Stimulated activated CD8-positive, alpha-beta memory T cell treated with anti-CD3 and anti-CD28 coated beads, Interleukin-4, amount 100 ng/mL, for 4 hours (primary cell): ENCODE data around the gene HMG20A.

Source experiments
- DNase-seq, 2 donors: peaks; one replicate each; pipeline ENCODE4 v3.0.0-alpha.2; 2020; ENCODE audit warnings: low read depth in 2 of 2, low spot score in 1 of 2

The HMG20A gene

DNA sequence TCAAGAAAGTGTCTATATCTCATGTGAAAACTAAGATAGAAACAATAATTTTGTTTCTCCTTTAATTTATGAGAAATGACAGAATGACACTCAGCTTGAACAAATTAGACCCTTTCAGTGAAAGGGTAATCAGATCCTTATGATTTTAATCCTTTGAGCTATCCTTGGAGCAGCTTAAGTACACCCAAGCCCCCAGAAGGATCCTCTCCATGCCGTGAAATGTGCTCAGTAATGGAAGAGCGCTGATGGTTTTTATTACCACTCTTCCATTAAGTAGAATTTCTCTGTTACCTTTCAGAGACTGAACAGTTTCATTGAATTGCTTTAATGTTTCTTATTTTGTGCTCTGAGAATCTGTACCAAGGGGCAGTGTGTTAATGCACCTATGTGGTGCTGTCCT, 54.3 kb downstream of the HMG20A start:
- DNase-seq, result no peak

DNA sequence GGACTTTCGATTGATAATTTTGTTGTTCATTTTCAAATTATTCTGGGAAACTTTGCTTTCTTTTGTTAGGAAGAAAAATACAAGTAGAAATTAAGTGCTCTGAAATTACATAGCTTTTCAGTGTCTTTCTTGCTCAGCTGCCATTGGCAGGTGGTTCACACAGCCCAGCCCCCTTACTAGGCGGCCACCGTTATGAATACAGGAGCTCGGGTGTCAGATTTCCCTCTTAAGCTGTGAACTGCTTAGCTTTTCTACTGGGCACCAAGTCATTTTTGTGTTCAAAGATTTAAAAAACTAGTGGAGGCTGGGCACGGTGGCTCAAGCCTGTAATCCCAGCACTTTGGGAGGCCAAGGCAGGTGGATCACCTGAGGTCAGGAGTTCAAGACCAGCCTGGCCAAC, 55.2 kb downstream of the HMG20A start:
- DNase-seq, result no peak

DNA sequence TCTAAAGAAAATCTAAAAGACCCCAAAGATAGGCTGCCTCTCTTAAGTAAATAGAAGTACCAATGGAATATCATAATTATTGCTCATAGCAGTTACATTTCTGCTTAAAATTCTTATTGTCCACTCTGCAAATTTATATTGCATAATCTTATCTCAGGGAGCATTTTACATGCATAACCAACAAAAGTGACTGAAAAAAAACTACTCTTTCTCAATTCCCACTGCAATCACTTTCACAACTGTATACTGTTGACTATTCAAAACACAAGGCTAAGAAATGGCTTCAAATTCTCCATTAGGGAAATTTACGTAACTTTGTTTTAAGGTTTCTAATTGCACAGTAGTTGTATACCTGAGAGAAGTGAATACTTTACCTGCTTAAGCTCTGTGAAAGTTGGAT, 56.3 kb downstream of the HMG20A start:
- DNase-seq, result no peak

DNA sequence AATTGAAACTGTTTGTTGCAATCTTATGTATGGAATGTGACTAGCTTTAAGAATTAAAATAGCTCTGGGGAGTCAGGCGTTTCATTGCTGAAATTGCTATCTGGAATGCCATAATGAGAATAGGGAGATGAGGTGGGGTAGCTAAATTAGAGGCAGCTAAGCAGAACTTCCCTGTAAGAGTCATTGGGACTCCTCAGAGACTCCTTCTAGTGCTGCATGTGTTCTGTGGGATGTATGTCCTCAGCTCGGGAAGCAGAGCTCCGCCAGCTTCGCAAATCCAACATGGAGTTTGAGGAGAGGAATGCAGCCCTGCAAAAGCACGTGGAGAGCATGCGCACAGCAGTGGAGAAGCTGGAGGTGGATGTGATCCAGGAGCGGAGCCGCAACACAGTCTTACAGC, 57.4 kb downstream of the HMG20A start:
- no peak for DNase-seq

DNA sequence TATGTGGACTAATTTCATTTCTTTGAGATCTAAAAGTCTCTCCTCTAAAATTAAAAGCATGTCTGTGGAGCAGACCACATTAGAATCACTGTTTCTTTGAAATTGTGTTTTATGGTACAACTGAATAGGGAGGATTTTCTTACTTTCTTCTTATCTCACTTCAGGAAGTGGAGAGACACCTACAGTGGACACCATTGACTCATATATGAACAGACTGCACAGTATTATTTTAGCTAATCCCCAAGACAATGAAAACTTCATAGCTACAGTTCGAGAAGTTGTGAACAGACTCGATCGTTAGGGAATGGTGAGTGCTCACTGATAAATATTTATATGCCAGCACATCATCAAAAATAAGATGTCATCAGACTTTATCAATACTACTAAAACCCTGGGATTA, 58.3 kb downstream of the HMG20A start:
- DNase-seq, result no peak

DNA sequence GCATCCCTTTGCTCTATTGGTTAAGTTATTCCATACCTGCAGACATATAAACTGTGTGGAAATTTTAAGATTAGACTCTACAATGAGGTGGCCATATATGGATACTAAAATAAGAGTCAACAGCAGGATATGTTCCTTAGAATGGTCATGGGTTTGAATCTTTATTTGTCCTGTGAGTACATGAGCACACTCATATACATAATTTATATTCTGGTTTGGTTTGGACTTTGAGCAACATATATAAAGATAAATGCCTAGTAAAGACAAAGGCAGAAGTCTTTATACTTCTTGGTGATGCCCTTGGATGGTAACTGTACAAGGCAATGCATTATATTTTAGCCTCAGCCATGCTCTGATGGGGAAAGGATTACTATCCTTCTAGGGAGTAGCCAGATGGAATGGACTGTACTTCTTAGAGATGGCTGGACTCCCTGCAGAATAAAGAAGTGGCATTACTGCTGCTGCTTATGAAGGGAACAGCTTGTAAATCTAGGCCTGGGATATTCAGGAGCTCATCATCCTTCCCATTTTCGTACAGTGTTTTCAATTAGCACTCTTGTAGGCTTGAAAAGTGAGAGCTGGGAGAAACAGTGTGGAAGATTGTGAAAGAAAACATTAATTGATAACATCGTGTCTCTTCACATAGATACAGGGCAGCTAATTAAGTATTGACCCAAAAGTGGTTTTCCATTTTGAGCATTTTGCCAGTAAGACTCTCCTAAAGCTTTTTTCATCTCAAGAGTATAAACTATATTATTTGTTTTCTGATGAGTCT, 60.4 kb downstream of the HMG20A start:
- DNase-seq, result no peak

DNA sequence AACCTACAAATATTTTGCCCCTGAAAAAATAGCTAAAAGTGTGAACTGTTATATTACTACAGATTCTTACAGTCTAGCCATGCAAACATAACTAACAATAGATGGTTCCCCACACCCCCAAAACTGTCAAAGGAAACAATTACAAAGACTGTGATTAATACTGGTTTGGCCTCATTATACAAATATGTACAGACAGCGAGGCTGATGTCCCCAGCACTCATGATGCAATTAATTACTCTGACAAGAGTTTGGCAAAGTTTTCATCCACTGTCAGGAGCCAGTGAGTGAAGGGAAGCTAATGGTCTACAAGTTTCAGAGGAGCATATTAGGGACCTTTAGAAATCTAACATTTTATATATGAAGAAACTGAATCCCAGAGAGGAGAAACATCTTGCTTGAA, 61.0 kb downstream of the HMG20A start:
- no peak for DNase-seq

DNA sequence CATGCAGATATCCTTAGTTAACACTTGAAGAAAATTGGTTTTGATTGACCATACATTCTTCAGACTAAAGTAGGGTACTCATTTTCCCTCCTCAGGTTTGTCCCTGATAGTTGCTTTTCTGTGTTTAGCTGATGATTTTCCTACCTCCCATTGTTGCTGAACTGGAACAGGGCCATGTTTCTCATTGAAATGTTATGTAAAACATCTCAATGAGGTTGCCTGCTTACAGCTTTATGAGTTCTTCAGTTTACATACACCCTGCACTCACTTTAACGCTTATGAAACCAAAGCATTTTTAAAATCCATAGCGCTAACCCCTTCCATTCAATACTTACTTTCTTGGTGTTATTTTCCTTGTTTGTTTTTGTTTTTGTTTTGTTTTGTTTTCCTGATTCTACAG, 61.9 kb downstream of the HMG20A start:
- DNase-seq, result no peak

DNA sequence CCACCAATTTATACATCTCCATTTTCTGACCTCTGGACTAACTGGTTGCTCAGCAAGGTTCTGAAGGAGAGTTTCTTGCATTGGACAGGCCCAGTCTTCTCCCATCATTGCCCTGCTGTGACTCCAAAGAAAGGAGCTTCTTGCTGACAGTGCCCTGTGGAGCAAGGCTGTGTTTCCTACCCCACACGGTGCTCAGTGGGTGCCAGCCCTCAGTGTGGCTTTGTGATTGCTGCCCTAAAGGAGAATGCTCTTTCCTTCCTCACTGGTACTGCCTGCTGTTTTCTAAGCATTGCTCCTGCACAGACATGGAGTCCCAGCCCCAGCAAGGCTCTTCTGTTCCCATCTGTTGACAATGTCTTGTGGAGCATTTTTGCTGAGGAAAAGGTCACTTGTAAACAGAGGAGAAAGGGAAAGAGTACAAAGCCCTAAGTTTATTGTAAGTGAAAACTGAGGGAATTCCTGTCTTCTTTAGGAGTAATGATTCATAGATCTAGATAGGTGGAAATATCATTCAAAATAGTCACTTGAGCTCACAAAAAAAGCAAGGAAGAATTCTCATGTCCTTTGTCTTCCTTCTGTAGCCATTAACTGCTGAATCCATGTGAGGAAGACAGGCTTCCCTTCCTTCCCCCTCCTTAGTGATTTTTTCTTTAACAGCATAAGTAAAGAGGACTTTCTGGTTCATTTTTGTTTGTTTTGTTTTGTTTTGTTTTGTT, 62.9 kb downstream of the HMG20A start:
- no peak for DNase-seq

DNA sequence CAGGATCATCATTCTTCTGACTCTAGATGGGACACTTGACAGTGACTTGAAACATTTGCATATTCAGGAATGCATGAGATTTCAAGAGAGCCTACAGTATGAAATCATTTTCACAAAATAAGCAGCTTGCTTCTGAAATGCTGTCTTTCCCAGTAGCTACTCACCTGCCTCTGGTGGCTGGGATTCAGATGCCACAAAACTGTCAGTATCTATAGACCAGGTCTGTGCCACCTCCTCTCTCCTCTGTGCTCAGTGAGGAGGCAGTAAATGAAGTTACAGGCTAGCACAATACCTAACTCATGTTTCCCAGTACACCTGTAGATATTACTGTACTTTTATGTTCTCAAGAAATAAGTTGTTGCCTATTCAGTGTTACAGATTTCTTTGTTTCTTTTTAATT, 64.3 kb downstream of the HMG20A start:
- DNase-seq, result no peak

DNA sequence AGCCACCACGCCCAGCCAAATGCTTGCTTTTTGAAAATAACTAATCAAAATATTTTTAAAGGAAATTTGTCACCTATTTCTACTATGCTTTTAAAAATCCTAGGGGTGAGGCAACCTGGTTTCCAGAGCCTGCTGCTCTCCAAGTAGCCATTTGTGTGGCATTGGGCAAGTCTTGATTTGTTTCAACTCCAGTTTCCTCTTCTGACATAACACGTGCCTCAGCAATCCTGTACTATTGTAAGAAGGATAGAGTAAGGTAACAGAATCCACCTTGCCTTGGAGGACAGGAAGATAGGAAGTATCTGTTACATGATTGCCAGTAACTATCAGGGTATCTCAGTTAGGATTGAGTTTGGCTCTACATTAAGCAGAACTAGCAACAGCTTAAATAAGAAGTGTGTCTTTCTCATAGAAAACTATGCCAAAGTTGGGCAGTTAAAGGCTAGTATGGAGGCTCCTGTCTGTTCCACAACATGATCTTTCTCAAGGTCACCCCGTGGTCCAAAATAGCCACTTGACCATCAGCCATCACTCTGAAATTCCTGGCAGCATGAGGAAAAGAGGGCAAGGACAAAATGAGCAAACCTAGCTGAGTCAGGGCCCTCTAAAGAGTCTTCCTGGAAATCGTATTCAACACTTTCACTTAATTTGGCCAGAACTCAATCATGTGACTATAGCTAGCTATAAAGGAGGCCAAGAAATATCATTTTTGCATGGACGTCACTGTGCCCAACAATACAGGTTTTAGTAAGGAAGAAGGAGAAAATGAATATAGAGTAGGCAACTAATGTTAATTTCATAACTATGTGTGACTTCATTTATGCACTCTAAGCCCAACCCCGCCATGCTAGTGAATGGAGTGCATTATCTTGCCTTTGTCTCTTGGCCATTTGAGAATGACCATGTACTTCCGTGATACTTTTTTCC, 66.1 kb downstream of the HMG20A start:
- DNase-seq, result no peak

DNA sequence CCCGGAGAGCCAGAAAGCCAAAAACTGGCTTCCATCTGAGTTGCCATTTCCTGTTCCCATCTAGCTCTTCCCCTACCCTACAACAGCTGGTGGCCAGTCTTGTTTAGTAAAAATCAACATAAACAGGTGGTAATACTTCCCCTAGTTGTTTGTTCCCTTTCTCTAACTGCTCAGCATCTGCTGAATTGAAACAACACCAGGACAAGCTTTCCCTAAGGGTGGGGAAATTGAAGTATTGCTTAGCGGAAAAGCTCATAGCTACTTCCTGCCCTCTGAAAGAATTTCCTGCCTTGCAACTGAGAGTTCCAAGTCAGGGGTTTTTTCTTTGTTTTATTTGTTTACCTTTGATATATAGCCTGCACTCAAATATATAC, 66.8 kb downstream of the HMG20A start:
- no peak for DNase-seq

DNA sequence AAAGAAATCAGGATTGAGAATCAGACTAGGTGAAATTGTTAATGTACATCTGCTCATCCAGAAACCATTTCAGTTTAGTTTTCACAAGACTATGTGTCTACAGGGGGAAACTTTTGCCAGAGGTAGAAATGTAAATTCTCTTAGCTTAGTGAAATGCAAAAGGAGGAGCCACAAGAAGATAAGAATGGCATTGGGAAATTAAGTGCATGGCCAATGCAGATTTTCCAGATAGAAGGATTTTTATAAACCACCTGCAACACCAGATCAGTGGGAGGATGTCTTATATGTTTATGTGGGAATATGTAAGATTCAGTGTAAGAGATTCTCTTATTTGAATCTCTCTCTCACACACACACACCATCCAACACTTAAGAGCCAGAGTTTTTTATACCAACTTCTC, 67.2 kb downstream of the HMG20A start:
- no peak for DNase-seq

DNA sequence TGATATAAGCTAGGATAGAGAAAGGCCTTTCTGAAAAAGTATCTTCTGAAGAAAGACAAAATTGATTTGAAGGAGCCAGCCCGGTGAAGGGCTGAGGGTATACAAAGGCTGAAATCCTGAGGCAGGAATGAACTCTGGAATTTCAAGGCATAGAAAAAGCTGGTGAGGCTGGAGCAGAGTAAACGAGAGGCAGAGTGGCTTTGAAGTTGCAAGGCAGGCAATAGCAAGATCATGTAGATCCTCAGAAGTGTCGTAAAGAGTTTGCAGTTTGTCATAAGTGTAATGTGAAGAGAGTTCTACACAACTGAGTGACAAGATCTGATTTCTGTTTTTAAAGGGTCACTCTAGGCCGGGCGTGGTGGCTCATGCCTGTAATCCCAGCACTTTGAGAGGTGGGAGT, 69.0 kb downstream of the HMG20A start:
- no peak for DNase-seq

DNA sequence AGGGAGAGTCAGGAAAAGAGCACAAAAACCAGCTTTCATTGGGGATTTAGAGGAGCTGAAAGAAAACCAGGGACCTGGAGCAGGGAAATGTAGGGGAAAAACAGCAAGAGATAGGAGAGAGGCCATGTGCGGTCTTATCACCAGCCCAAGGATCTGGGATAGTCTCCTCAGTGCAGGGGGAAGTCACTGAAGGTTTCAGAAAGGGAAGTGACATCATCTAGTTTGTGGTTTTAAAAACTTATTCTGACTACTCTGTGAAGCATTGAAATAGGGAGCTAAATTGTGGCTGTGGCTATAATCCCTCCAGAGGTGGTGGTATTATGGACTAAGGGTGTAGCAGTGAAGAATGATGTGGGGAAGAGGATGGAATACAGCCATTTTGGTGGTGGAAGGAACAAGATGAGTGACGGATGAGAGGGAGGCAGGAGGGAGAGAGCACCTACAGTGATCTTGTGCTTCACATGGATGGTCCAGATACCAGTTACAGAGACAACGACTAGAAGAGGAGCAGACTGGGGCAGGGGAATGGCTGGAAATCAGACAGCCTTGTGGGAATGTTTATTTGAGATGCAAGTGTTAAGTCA, 72.7 kb downstream of the HMG20A start:
- no peak for DNase-seq

DNA sequence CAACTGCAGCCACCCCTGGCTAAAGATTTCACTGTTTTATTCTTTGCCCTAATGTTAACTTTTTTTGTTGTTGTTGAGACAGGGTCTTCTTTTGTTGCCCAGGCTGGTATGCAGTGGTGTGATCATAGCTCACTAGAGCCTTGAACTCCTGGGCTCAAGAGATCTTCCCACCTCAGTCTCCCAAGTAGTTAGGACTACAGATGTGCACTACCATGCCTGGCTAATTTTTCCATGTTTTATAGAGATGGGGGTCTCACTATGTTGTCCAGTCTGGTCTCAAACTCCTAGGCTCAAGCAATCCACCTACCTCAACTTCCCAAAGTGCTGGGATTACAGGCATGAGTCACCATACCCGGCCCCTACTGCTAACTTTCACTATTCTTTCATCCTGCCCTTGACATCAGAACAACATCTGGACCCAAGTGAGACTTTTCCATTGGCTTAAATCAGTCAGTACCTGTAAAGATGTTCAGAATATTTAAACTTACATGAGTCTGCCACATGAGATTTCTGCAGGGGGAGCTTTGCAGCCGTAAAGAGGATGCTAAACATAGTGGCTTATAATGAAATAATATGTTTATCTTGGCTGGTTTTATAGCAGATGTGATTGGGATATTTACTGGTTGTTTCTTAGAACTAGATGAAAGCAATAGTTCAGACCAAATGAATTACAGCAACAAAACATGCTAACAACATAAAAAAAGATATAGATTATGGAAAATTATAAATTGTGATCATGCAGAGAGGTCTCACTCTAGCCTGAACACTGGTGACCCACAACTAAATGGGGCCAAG, 73.6 kb downstream of the HMG20A start:
- no peak for DNase-seq

DNA sequence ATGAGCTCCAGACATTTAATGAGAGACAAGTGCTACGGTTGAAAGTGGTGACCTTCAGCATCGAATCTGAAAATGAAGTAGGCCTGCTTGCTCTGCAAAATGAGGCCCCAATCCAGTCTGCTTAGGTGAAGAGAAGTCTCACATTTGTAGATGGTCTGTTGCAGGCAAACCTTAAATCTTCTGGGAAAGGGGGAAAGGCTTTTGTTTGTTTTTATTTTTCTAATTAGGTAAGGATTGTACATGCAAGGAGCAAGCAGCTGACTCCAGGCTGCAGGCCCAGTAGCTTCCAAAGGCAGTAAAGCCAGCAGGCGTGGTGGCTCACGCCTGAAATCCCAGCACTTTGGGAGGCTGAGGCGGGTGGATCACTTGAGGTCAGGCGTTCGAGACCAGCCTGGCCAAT, 74.3 kb downstream of the HMG20A start:
- DNase-seq, result no peak

DNA sequence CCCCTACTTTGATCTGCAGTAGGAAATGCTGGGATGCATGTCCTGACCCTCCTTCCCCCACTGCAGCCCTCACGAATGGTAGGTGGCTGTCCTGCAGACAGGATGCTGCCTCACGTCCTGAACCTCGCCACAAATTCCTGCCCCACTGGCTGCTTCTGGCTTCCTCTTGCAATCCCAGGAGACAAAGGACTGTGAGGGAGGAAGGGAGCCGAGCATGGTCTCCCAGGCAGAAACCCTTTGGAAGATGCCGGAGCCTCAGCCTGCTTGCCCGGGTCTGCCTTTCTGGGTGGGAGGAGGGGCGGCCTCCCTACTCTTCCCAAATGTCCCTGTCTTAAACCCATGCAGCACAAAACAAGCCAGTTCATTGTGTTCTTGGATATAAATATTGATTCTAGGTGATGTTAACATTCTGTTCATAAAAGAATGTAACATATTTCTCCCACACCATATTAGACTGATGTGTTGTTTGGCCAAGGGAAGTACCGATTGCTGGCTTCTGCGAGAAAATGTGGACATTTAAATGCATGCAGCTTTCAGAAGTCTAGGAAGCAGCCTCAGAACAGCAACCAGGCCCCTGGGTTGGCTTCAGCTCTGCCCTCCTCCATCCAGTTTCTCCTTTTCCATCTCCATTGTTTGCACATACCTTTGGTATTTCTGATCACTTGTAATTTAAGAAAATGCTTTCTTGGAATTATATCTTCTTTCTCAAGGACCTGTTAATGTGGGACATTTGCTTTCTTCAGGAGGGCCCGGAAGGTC, 75.3 kb downstream of the HMG20A start:
- no peak for DNase-seq

DNA sequence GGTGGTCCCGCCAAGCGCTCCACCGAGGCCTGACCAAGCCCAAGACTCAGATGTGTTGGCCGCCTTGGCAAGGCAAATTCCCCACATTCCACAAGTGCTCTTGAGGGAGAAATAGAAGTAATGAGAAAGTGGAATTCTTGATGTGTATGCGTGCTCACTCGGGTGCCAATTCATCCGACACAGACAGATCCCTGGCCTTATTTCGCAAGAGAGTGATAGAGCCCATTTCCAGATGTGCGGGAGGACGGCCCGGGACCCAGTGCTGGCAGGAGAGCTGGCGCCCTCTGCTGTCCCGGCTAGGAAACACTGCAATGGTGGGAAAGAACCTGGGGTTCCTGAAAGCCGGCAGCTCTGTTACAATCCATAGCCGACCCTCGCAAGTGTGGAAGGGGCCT, 76.0 kb downstream of the HMG20A start:
- peak; percentile 32 to 49 for DNase-seq
